Activated CD4-positive, alpha-beta memory T cell treated with anti-CD3 and anti-CD28 coated beads for 36 hours (primary cell): ENCODE measurements around the gene DOCK10. TPM values are rescaled to one million over a fixed set of nuclear protein-coding genes. Genes with fewer than 3 reads are reported as not detected.
A peak's percentile ranks its signal among the peaks of the same experiment; 100 is the strongest.

Source experiments
- CTCF ChIA-PET: fragments of 350-600 bp; sonication (Branson Sonifier 250); formaldehyde crosslinking; loops from one replicate; lab custom pipeline; 2021; ENCODE audit warnings: antibody characterized with exemption, inconsistent platforms; lab: Charles Lee
- POLR2A ChIA-PET: fragments of 350-600 bp; sonication (Branson Sonifier 250); formaldehyde crosslinking; loops from one replicate; lab custom pipeline; 2021; ENCODE audit warnings: antibody characterized with exemption; lab: Charles Lee
- DNase-seq: peaks from one replicate; pipeline ENCODE4 v3.0.0-alpha.2; 2020
- H3K27ac Mint-ChIP-seq: one replicate; pipeline ENCODE4 v1.8.0; 2021; ENCODE audit warnings: mixed read lengths
- H3K27me3 Mint-ChIP-seq: one replicate; pipeline ENCODE4 v1.8.0; 2021; ENCODE audit warnings: mixed read lengths
- H3K36me3 Mint-ChIP-seq: one replicate; pipeline ENCODE4 v1.8.0; 2021; ENCODE audit warnings: mixed read lengths
- H3K4me1 Mint-ChIP-seq: one replicate; pipeline ENCODE4 v1.8.0; 2021; ENCODE audit warnings: low read depth, mixed read lengths
- H3K4me3 Mint-ChIP-seq: one replicate; pipeline ENCODE4 v1.8.0; 2021; ENCODE audit warnings: mild to moderate bottlenecking, mixed read lengths
- H3K9me3 Mint-ChIP-seq: one replicate; pipeline ENCODE4 v1.8.0; 2021; ENCODE audit warnings: mixed read lengths
- intact Hi-C: fragments of 100-400 bp; cut with micrococcal nuclease; formaldehyde crosslinking; loops from one replicate; pipeline ENCODE4 v1.15.1; 2023
- total RNA-seq, 2 experiments: library from RNA; stranded (reverse); gene quantifications; one replicate each; pipeline ENCODE4 v1.2.3, GENCODE V29; 2021

DOCK10 gene
- total RNA-seq, 2 experiments from 2014 or later = 134 to 139 TPM

GRCh38 chr2:224930990-224931389 is 111.3 kb downstream of the DOCK10 start:
- peaks cover 97% of the 10 kb centered on the region for H3K4me1 Mint-ChIP-seq
- CTCF ChIA-PET = interaction anchor here (0.8 to 4.3 kb wide), 3 partner anchors 50 to 71 kb away, joined by 3 to 43 read pairs (median 3); no protein-coding TSS in a partner anchor
- H3K27ac Mint-ChIP-seq = peak overlapping the region; percentile 96
- H3K36me3 Mint-ChIP-seq = peaks cover 52% of the 10 kb centered on the region
- intact Hi-C loops = loop anchor here (1.0 kb wide), 1 partner anchor 71 kb away; no protein-coding TSS in a partner anchor
- no peaks in the 10 kb centered on the region for H3K27me3 Mint-ChIP-seq
- H3K9me3 Mint-ChIP-seq = no peaks in the 10 kb centered on the region
- DNase-seq = no peak
- POLR2A ChIA-PET = no interaction called here
- H3K4me3 Mint-ChIP-seq = no peak overlapping the region

GRCh38 chr2:224930124-224930523 is 112.1 kb downstream of the DOCK10 start:
- peak overlapping the region; percentile 96 for H3K27ac Mint-ChIP-seq
- H3K27me3 Mint-ChIP-seq = no peaks in the 10 kb centered on the region
- H3K36me3 Mint-ChIP-seq = peaks cover 52% of the 10 kb centered on the region
- POLR2A ChIA-PET = interaction anchor here (1.4 to 6.1 kb wide), 2 partner anchors 12 to 110 kb away, joined by 3 to 209 read pairs; no protein-coding TSS in a partner anchor
- peaks cover 98% of the 10 kb centered on the region for H3K4me1 Mint-ChIP-seq
- CTCF ChIA-PET = interaction anchor here (4.3 kb wide), 1 partner anchor 72 kb away, joined by 43 read pairs; no protein-coding TSS in a partner anchor
- H3K9me3 Mint-ChIP-seq = no peaks in the 10 kb centered on the region
- DNase-seq = peak; percentile 40
- intact Hi-C loops = no loop called here
- H3K4me3 Mint-ChIP-seq = peak overlapping the region; percentile 39

GRCh38 chr2:224929512-224929911 is 112.8 kb downstream of the DOCK10 start:
- H3K4me3 Mint-ChIP-seq = no peak overlapping the region
- POLR2A ChIA-PET = interaction anchor here (1.4 to 6.1 kb wide), 2 partner anchors 13 to 111 kb away, joined by 3 to 209 read pairs; no protein-coding TSS in a partner anchor
- peaks cover 51% of the 10 kb centered on the region for H3K36me3 Mint-ChIP-seq
- H3K27me3 Mint-ChIP-seq = no peaks in the 10 kb centered on the region
- H3K27ac Mint-ChIP-seq = peak overlapping the region; percentile 96
- intact Hi-C loops = loop anchor here (5.0 to 10.0 kb wide), 5 partner anchors 342 to 1908 kb away; partner anchors contain the start of genes CUL3, IRS1 and RHBDD1
- no peaks in the 10 kb centered on the region for H3K9me3 Mint-ChIP-seq
- no peak for DNase-seq
- CTCF ChIA-PET = interaction anchor here (0.8 to 4.8 kb wide), 3 partner anchors 10 to 111 kb away, joined by 3 to 29 read pairs (median 4); no protein-coding TSS in a partner anchor
- peaks cover 98% of the 10 kb centered on the region for H3K4me1 Mint-ChIP-seq

- no peaks in the 10 kb centered on the region for H3K9me3 Mint-ChIP-seq
- POLR2A ChIA-PET = interaction anchor here (0.6 to 6.1 kb wide), 11 partner anchors 14 to 125 kb away, joined by 3 to 209 read pairs (median 4); partner anchors contain the start of gene DOCK10
- DNase-seq = peak; percentile 83
- peak overlapping the region; percentile 66 for H3K4me3 Mint-ChIP-seq
- no peaks in the 10 kb centered on the region for H3K27me3 Mint-ChIP-seq
- peak overlapping the region; percentile 96 for H3K27ac Mint-ChIP-seq
- CTCF ChIA-PET = interaction anchor here (0.6 to 4.8 kb wide), 12 partner anchors 10 to 81 kb away, joined by 3 to 29 read pairs (median 6); no protein-coding TSS in a partner anchor
- intact Hi-C loops = loop anchor here (1.0 to 10.0 kb wide), 10 partner anchors 11 to 1910 kb away; partner anchors contain the start of genes CUL3, IRS1 and RHBDD1
- peaks cover 57% of the 10 kb centered on the region for H3K36me3 Mint-ChIP-seq
- peaks cover 97% of the 10 kb centered on the region for H3K4me1 Mint-ChIP-seq
Observed at GRCh38 chr2:224927646-224928173, 114.6 kb downstream of the DOCK10 start.

- H3K27me3 Mint-ChIP-seq = no peaks in the 10 kb centered on the region
- H3K9me3 Mint-ChIP-seq = no peaks in the 10 kb centered on the region
- H3K4me3 Mint-ChIP-seq = peak overlapping the region; percentile 66
- DNase-seq = no peak
- ChIA-PET CTCF (interaction anchor here (0.6 to 4.8 kb wide), 10 partner anchors 11 to 733 kb away, joined by 3 to 29 read pairs (median 6); no protein-coding TSS in a partner anchor), POLR2A (interaction anchor here (0.5 to 6.1 kb wide), 11 partner anchors 15 to 125 kb away, joined by 3 to 209 read pairs (median 4); partner anchors contain the start of gene DOCK10)
- peaks cover 57% of the 10 kb centered on the region for H3K36me3 Mint-ChIP-seq
- H3K27ac Mint-ChIP-seq = peak overlapping the region; percentile 96
- intact Hi-C loops = loop anchor here (1.0 to 10.0 kb wide), 10 partner anchors 11 to 1910 kb away; partner anchors contain the start of genes CUL3, IRS1 and RHBDD1
- peaks cover 98% of the 10 kb centered on the region for H3K4me1 Mint-ChIP-seq
Observed at GRCh38 chr2:224927011-224927410, 115.3 kb downstream of the DOCK10 start.

GRCh38 chr2:224925810-224926100 is 116.5 kb downstream of the DOCK10 start:
- intact Hi-C loops = loop anchor here (1.0 to 10.0 kb wide), 16 partner anchors 15 to 1912 kb away; partner anchors contain the start of genes CUL3, IRS1 and RHBDD1
- H3K36me3 Mint-ChIP-seq = peaks cover 47% of the 10 kb centered on the region
- H3K27me3 Mint-ChIP-seq = no peaks in the 10 kb centered on the region
- DNase-seq = no peak
- peaks cover 91% of the 10 kb centered on the region for H3K4me1 Mint-ChIP-seq
- H3K27ac Mint-ChIP-seq = peak overlapping the region; percentile 96
- CTCF ChIA-PET = interaction anchor here (0.6 to 4.8 kb wide), 5 partner anchors 12 to 113 kb away, joined by 3 to 29 read pairs (median 16); no protein-coding TSS in a partner anchor
- POLR2A ChIA-PET = interaction anchor here (0.7 to 6.1 kb wide), 6 partner anchors 8 to 115 kb away, joined by 3 to 209 read pairs (median 5); no protein-coding TSS in a partner anchor
- H3K4me3 Mint-ChIP-seq = peak overlapping the region; percentile 66
- H3K9me3 Mint-ChIP-seq = no peaks in the 10 kb centered on the region

- Mint-ChIP-seq H3K4me1 (peaks cover 86% of the 10 kb centered on the region), H3K27me3 (no peaks in the 10 kb centered on the region), H3K9me3 (no peaks in the 10 kb centered on the region), H3K4me3 (peak overlapping the region; percentile 66), H3K36me3 (peaks cover 41% of the 10 kb centered on the region), H3K27ac (peak overlapping the region; percentile 96)
- POLR2A ChIA-PET = interaction anchor here (0.7 to 6.1 kb wide), 5 partner anchors 8 to 116 kb away, joined by 3 to 209 read pairs (median 5); no protein-coding TSS in a partner anchor
- no peak for DNase-seq
- intact Hi-C loops = loop anchor here (1.0 to 10.0 kb wide), 11 partner anchors 15 to 1912 kb away; partner anchors contain the start of genes CUL3, IRS1 and RHBDD1
- CTCF ChIA-PET = interaction anchor here (0.6 to 4.8 kb wide), 6 partner anchors 13 to 113 kb away, joined by 3 to 29 read pairs (median 10); no protein-coding TSS in a partner anchor
Observed at GRCh38 chr2:224925061-224925809, 117.0 kb downstream of the DOCK10 start.

- no peaks in the 10 kb centered on the region for H3K27me3 Mint-ChIP-seq
- peak overlapping the region; percentile 66 for H3K4me3 Mint-ChIP-seq
- H3K36me3 Mint-ChIP-seq = peaks cover 37% of the 10 kb centered on the region
- no peaks in the 10 kb centered on the region for H3K9me3 Mint-ChIP-seq
- peak overlapping the region; percentile 96 for H3K27ac Mint-ChIP-seq
- no peak for DNase-seq
- CTCF ChIA-PET = interaction anchor here (0.6 to 4.8 kb wide), 3 partner anchors 13 to 83 kb away, joined by 3 to 29 read pairs (median 29); no protein-coding TSS in a partner anchor
- intact Hi-C loops = loop anchor here (1.0 to 10.0 kb wide), 11 partner anchors 14 to 1913 kb away; partner anchors contain the start of genes CUL3, IRS1 and RHBDD1
- POLR2A ChIA-PET = interaction anchor here (1.5 to 6.1 kb wide), 3 partner anchors 9 to 116 kb away, joined by 5 to 209 read pairs (median 6); no protein-coding TSS in a partner anchor
- H3K4me1 Mint-ChIP-seq = peaks cover 80% of the 10 kb centered on the region
Observed at GRCh38 chr2:224924631-224925030, 117.6 kb downstream of the DOCK10 start.

GRCh38 chr2:224922142-224922727 is 120.0 kb downstream of the DOCK10 start:
- intact Hi-C loops = loop anchor here (10.0 kb wide), 1 partner anchor 1873 kb away; the partner anchor contains the start of gene IRS1
- Mint-ChIP-seq H3K4me3 (no peak overlapping the region), H3K27me3 (no peaks in the 10 kb centered on the region), H3K9me3 (no peaks in the 10 kb centered on the region), H3K27ac (peak overlapping the region; percentile 81), H3K36me3 (peaks cover 19% of the 10 kb centered on the region), H3K4me1 (peaks cover 56% of the 10 kb centered on the region)
- DNase-seq = no peak
- POLR2A ChIA-PET = interaction anchor here (0.6 to 2.4 kb wide), 4 partner anchors 12 to 25 kb away, joined by 3 to 5 read pairs (median 4); no protein-coding TSS in a partner anchor
- CTCF ChIA-PET = no interaction called here

- Mint-ChIP-seq H3K36me3 (peaks cover 21% of the 10 kb centered on the region), H3K4me1 (peaks cover 37% of the 10 kb centered on the region), H3K27me3 (no peaks in the 10 kb centered on the region), H3K4me3 (no peak overlapping the region), H3K9me3 (no peaks in the 10 kb centered on the region), H3K27ac (no peak overlapping the region)
- DNase-seq = no peak
- intact Hi-C loops = loop anchor here (10.0 kb wide), 1 partner anchor 1875 kb away; the partner anchor contains the start of gene IRS1
- ChIA-PET POLR2A (no interaction called here), CTCF (interaction anchor here (0.8 to 1.2 kb wide), 2 partner anchors 83 to 85 kb away, joined by 3 read pairs; no protein-coding TSS in a partner anchor)
Observed at GRCh38 chr2:224919472-224920110, 122.7 kb downstream of the DOCK10 start.
